ENCODE results near the gene LIN7B.

LIN7B gene

GRCh38 chr19:49165111-49165750, 51.1 kb downstream of the LIN7B start:
- Mint-ChIP-seq H3K27ac (no peak overlapping the region), H3K4me1 (no peaks in the 10 kb centered on the region), H3K36me3 (no peaks in the 10 kb centered on the region), H3K9me3 (no peaks in the 10 kb centered on the region), H3K27me3 (peaks cover 28 to 45% of the 10 kb centered on the region in 2 donors), H3K4me3 (no peak overlapping the region)
- DNase-seq = no peak
- no peak for ATAC-seq (replicated peaks)

- no peak for ATAC-seq (replicated peaks)
- DNase-seq = no peak
- H3K27me3 Mint-ChIP-seq = peaks cover 26 to 38% of the 10 kb centered on the region in 2 donors
- no peaks in the 10 kb centered on the region for H3K36me3 Mint-ChIP-seq
- H3K4me1 Mint-ChIP-seq = no peaks in the 10 kb centered on the region
- H3K27ac Mint-ChIP-seq = no peak overlapping the region
- H3K4me3 Mint-ChIP-seq = no peak overlapping the region
- no peaks in the 10 kb centered on the region for H3K9me3 Mint-ChIP-seq
Measured at GRCh38 chr19:49165865-49166301, 51.7 kb downstream of the LIN7B start.

- Mint-ChIP-seq H3K27me3 (peaks cover 25 to 35% of the 10 kb centered on the region in 2 donors), H3K27ac (no peak overlapping the region), H3K9me3 (no peaks in the 10 kb centered on the region), H3K4me3 (no peak overlapping the region), H3K36me3 (no peaks in the 10 kb centered on the region), H3K4me1 (no peaks in the 10 kb centered on the region)
- DNase-seq (no peak), ATAC-seq (replicated peaks) (no peak)
Measured at GRCh38 chr19:49167857-49168409, 53.8 kb downstream of the LIN7B start.

All from stimulated activated naive B cell treated with anti-CD40 and anti-IgM and Interleukin-4, amounts not matched to agents 10 μg/mL and 1 μg/mL and 100 μg/mL, for 72 hours (primary cell).